NCI-H748 (cell line): ENCODE data around the gene MPPE1.

Experiments
- DNase-seq: peaks from one replicate; lab custom pipeline; 2025; ENCODE audit not compliant: unreplicated experiment; lab: John Stamatoyannopoulos, UW

MPPE1 gene

GRCh38 chr18:11884396-11885030 is 23.6 kb downstream of the MPPE1 start:
- DNase-seq, result no peak

- no peak for DNase-seq
These were observed 25.0 kb downstream of the MPPE1 start for GRCh38 chr18:11883153-11883552.

GRCh38 chr18:11882636-11883035 is 25.5 kb downstream of the MPPE1 start:
- DNase-seq, result no peak

GRCh38 chr18:11880586-11881304 is 27.4 kb downstream of the MPPE1 start:
- DNase-seq, result peak; percentile 54

- no peak for DNase-seq
These were observed 30.5 kb downstream of the MPPE1 start for GRCh38 chr18:11877497-11878135.

GRCh38 chr18:11874676-11875075 is 33.4 kb downstream of the MPPE1 start:
- DNase-seq, result no peak

- no peak for DNase-seq
These were observed 34.3 kb downstream of the MPPE1 start for GRCh38 chr18:11873670-11874340.

GRCh38 chr18:11872479-11873136 is 35.5 kb downstream of the MPPE1 start:
- peak; percentile 12 for DNase-seq

GRCh38 chr18:11871501-11871900 is 36.6 kb downstream of the MPPE1 start:
- DNase-seq, result no peak

GRCh38 chr18:11868230-11868629 is 39.9 kb downstream of the MPPE1 start:
- no peak for DNase-seq

GRCh38 chr18:11866764-11867163 is 41.4 kb downstream of the MPPE1 start:
- DNase-seq, result no peak

GRCh38 chr18:11866329-11866728 is 41.8 kb downstream of the MPPE1 start:
- DNase-seq, result no peak

GRCh38 chr18:11865071-11865470 is 43.0 kb downstream of the MPPE1 start:
- no peak for DNase-seq

- no peak for DNase-seq
These were observed 43.6 kb downstream of the MPPE1 start for GRCh38 chr18:11864471-11864870.

GRCh38 chr18:11862468-11863137 is 45.5 kb downstream of the MPPE1 start:
- no peak for DNase-seq

GRCh38 chr18:11861583-11862288 is 46.4 kb downstream of the MPPE1 start:
- DNase-seq, result no peak

- DNase-seq, result no peak
These were observed 47.3 kb downstream of the MPPE1 start for GRCh38 chr18:11860594-11861450.

GRCh38 chr18:11859903-11860407 is 48.2 kb downstream of the MPPE1 start:
- no peak for DNase-seq

- DNase-seq, result no peak
These were observed 48.8 kb downstream of the MPPE1 start for GRCh38 chr18:11859282-11859830.
